HEK293 (cell line): ENCODE data around the gene GLRA1.

Experiments used
- CTCF ChIA-PET: fragments of 350-600 bp; formaldehyde crosslinking; extraction: SDS; loops from one replicate; lab custom pipeline; 2021; ENCODE audit warnings: antibody characterized with exemption; lab: Yijun Ruan, JAX
- POLR2A ChIA-PET: fragments of 300-600 bp; formaldehyde crosslinking; extraction: SDS; loops from one replicate; lab custom pipeline; 2020; ENCODE audit warnings: antibody characterized with exemption, inconsistent platforms; lab: Yijun Ruan, JAX
- H3K27ac ChIP-seq: fragments of 200-500 bp; sonication (Bioruptor generic); 2 replicates; pipeline ENCODE4 v1.5.1; 2014; ENCODE audit warnings: low read depth, low read length, control low read depth, inconsistent platforms; ENCODE audit errors: extremely low read depth
- H3K36me3 ChIP-seq, 2 experiments: fragments of 200-500 bp in 1 of 2; sonication (Bioruptor generic) in 1 of 2; 1 replicate in 1 of 2; 2 replicates in 1 of 2; pipeline ENCODE4 v1.5.1; 2014 to 2017; ENCODE audit warnings: inconsistent platforms in 2 of 2, low read length in 2 of 2; ENCODE audit not compliant: control insufficient read depth in 2 of 2, insufficient read depth in 1 of 2
- H3K4me1 ChIP-seq: fragments of 200-500 bp; sonication (Bioruptor generic); 2 replicates; pipeline ENCODE4 v1.5.1; 2014; ENCODE audit warnings: mild to moderate bottlenecking, low read length, inconsistent platforms; ENCODE audit not compliant: control insufficient read depth, insufficient read depth
- H3K4me3 ChIP-seq: 2 replicates; pipeline ENCODE4 v1.5.1; 2011; ENCODE audit warnings: low read depth, mild to moderate bottlenecking, control low read depth, low read length, moderate library complexity
- H3K9me3 ChIP-seq: fragments of 200-500 bp; sonication (Bioruptor generic); 2 replicates; pipeline ENCODE4 v1.5.1; 2014; ENCODE audit warnings: low read depth, low read length, inconsistent platforms; ENCODE audit not compliant: control insufficient read depth, insufficient read depth
- ELK4 ChIP-seq: IDR thresholded peaks from 2 replicates; pipeline ENCODE4 v1.6.1; 2011; ENCODE audit warnings: mild to moderate bottlenecking, low read depth, low read length, borderline replicate concordance
- HOXC10 ChIP-seq: sonication (generic); formaldehyde crosslinking; IDR thresholded peaks from 2 replicates; pipeline ENCODE4 v1.8.1; 2023; ENCODE audit warnings: mild to moderate bottlenecking, missing genetic modification reagents
- MEIS1 ChIP-seq: sonication (generic); formaldehyde crosslinking; IDR thresholded peaks from 2 replicates; pipeline ENCODE4 v1.8.1; 2022; ENCODE audit warnings: missing genetic modification reagents, mild to moderate bottlenecking, borderline replicate concordance
- MZF1 ChIP-seq: fragments of 450-650 bp; formaldehyde crosslinking; IDR thresholded peaks from 2 replicates; pipeline ENCODE4 v1.5.1; 2017; ENCODE audit warnings: missing biosample characterization, missing genetic modification characterization, borderline replicate concordance
- REST ChIP-seq: fragments of 450-650 bp; formaldehyde crosslinking; IDR thresholded peaks from 2 replicates; pipeline ENCODE4 v1.5.1; 2016; ENCODE audit warnings: missing biosample characterization, missing genetic modification characterization
- ZBTB44 ChIP-seq: fragments of 450-650 bp; IDR thresholded peaks from 2 replicates; pipeline ENCODE4 v1.5.1; 2018; ENCODE audit warnings: missing biosample characterization, mild to moderate bottlenecking, missing genetic modification characterization
- ZIC2 ChIP-seq: fragments of 450-650 bp; formaldehyde crosslinking; IDR thresholded peaks from 2 replicates; pipeline ENCODE4 v1.5.1; 2016; ENCODE audit warnings: missing biosample characterization, missing genetic modification characterization
- ZNF155 ChIP-seq: fragments of 450-650 bp; formaldehyde crosslinking; IDR thresholded peaks from 2 replicates; pipeline ENCODE4 v1.5.1; 2016; ENCODE audit warnings: missing biosample characterization, missing genetic modification characterization
- ZNF202 ChIP-seq: fragments of 450-650 bp; formaldehyde crosslinking; IDR thresholded peaks from 2 replicates; pipeline ENCODE4 v1.5.1; 2016; ENCODE audit warnings: missing biosample characterization, missing genetic modification characterization, borderline replicate concordance
- ZNF404 ChIP-seq: fragments of 450-650 bp; formaldehyde crosslinking; IDR thresholded peaks from 2 replicates; pipeline ENCODE4 v1.5.1; 2017; ENCODE audit warnings: missing biosample characterization, missing genetic modification characterization
- ZNF449 ChIP-seq: fragments of 450-650 bp; formaldehyde crosslinking; IDR thresholded peaks from 2 replicates; pipeline ENCODE4 v1.5.1; 2017; ENCODE audit warnings: missing biosample characterization, mild to moderate bottlenecking, missing genetic modification characterization, moderate library complexity
- ZNF621 ChIP-seq: fragments of 450-650 bp; formaldehyde crosslinking; IDR thresholded peaks from 2 replicates; pipeline ENCODE4 v1.5.1; 2017; ENCODE audit warnings: missing biosample characterization, missing genetic modification characterization
- ZNF670 ChIP-seq: fragments of 450-650 bp; formaldehyde crosslinking; IDR thresholded peaks from 2 replicates; pipeline ENCODE4 v1.5.1; 2016; ENCODE audit warnings: missing biosample characterization, missing genetic modification characterization, low read depth
- ZNF692 ChIP-seq: fragments of 450-650 bp; formaldehyde crosslinking; IDR thresholded peaks from 2 replicates; pipeline ENCODE4 v1.5.1; 2016; ENCODE audit warnings: missing biosample characterization, missing genetic modification characterization
- ZNF776 ChIP-seq: fragments of 450-650 bp; formaldehyde crosslinking; IDR thresholded peaks from 2 replicates; pipeline ENCODE4 v1.5.0; 2017; ENCODE audit warnings: missing biosample characterization, missing genetic modification characterization, borderline replicate concordance
- ZSCAN5A ChIP-seq: fragments of 450-650 bp; formaldehyde crosslinking; IDR thresholded peaks from 2 replicates; pipeline ENCODE4 v1.5.1; 2016; ENCODE audit warnings: missing biosample characterization, missing genetic modification characterization

Gene GLRA1

DNA sequence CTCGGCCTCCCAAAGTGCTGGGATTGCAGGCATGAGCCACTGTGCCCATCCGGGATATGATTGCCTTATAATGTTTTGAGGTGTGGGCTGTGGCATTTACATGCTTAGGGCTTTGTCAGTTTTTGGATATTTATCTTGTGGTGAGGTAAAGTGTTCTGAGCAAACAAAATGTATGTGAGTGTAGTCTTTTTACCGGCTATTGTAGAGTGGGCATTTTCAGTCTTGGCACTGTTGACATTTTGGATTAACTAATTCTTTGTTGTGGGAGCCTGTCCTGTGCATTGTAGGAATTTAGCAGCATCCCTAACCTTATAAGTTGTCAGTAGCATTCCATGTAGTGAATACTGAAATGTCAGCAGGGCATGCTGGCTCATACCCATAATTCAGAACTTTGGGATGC is 131.3 kb downstream of the GLRA1 start:
- H3K9me3 ChIP-seq: no peaks in the 10 kb centered on the region
- no peak overlapping the region for H3K4me3 ChIP-seq
- H3K27ac ChIP-seq: no peak overlapping the region
- POLR2A ChIA-PET: no interaction called here
- peaks cover 93 to 98% of the 10 kb centered on the region in 2 experiments for H3K36me3 ChIP-seq
- no peaks in the 10 kb centered on the region for H3K4me1 ChIP-seq
- CTCF ChIA-PET: no interaction called here
- TF ChIP-seq ZNF776 (tag by site-specific recombination) (no peak), REST (tag by site-specific recombination) (no peak), ZIC2 (tag by site-specific recombination) (no peak), ZNF404 (tag by site-specific recombination) (no peak), ZNF449 (tag by site-specific recombination) (no peak), ZSCAN5A (tag by site-specific recombination) (no peak), MEIS1 (CRISPR knock-in tag) (no peak)

GRCh38 chr5:151787817-151788216 is 136.8 kb downstream of the GLRA1 start:
- no peak overlapping the region for H3K4me3 ChIP-seq
- CTCF ChIA-PET: interaction anchor here (0.7 to 1.1 kb wide), 2 partner anchors 98 to 265 kb away, joined by 3 read pairs; no protein-coding TSS in a partner anchor
- no peak overlapping the region for H3K27ac ChIP-seq
- POLR2A ChIA-PET: interaction anchor here (1.2 to 1.8 kb wide), 3 partner anchors 11 to 16 kb away, joined by 3 to 8 read pairs (median 4); partner anchors contain the start of gene G3BP1
- H3K36me3 ChIP-seq: peaks cover 59 to 60% of the 10 kb centered on the region in 2 experiments
- H3K9me3 ChIP-seq: no peaks in the 10 kb centered on the region
- TF ChIP-seq ZNF202 (tag by site-specific recombination) (no peak), ZNF670 (tag by site-specific recombination) (no peak), ZNF621 (tag by site-specific recombination) (no peak)
- peaks cover 2% of the 10 kb centered on the region; the same call in 1 of the 2 replicates for H3K4me1 ChIP-seq

GRCh38 chr5:151786468-151786867 is 138.2 kb downstream of the GLRA1 start:
- CTCF ChIA-PET: no interaction called here
- peaks cover 46 to 47% of the 10 kb centered on the region in 2 experiments for H3K36me3 ChIP-seq
- H3K4me1 ChIP-seq: peaks cover 10% of the 10 kb centered on the region
- POLR2A ChIA-PET: no interaction called here
- H3K9me3 ChIP-seq: no peaks in the 10 kb centered on the region
- H3K4me3 ChIP-seq: no peak overlapping the region
- no peak overlapping the region for H3K27ac ChIP-seq
- TF ChIP-seq REST (tag by site-specific recombination) (no peak), HOXC10 (CRISPR knock-in tag) (no peak), ZNF155 (tag by site-specific recombination) (no peak), ZNF692 (no peak), MZF1 (tag by site-specific recombination) (no peak), ELK4 (no peak), ZBTB44 (no peak)
